GM13977 (cell line): ENCODE measurements around the gene CST9.

Experiments
- DNase-seq: peaks from one replicate; pipeline ENCODE4 v3.0.0; 2012; ENCODE audit warnings: low spot score
- in situ Hi-C: fragments of 300-500 bp; cut with MboI; formaldehyde crosslinking; loops from one replicate; pipeline ENCODE4 v1.12.0; 2022; ENCODE audit warnings: low sequenced_read_pairs, low pct_unique_long_range_greater_than_20kb, mixed read lengths, inconsistent platforms; ENCODE audit not compliant: unreplicated experiment
- TF ChIP-seq, protein P1 (sequence below): IDR thresholded peaks from 2 replicates; pipeline ENCODE4 v1.5.1; 2012; ENCODE audit warnings: mild to moderate bottlenecking, control low read depth; ENCODE audit not compliant: insufficient read depth; ENCODE audit errors: extremely low read depth, missing control alignments

Gene CST9

DNA sequence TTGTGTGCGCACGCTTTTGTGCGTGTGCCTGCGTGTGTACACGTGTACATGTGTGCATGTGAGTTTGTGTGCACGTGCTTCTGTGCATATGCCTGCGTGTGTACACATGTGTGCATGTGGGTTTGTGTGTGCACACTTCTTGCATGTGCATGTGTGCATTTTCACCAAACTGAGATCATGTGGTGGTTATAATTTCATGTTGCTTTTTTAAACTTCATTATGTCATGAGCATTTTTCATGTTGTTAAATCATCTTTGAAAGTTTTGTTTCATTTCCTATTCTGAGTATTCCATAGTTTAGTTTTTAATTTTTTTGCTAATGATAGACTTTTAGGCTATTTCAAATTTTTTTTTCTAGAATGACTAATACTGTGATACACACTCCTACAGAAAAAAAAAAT, 38.4 kb upstream of the CST9 start:
- no peak for DNase-seq
- in situ Hi-C loops: no loop called here

DNA sequence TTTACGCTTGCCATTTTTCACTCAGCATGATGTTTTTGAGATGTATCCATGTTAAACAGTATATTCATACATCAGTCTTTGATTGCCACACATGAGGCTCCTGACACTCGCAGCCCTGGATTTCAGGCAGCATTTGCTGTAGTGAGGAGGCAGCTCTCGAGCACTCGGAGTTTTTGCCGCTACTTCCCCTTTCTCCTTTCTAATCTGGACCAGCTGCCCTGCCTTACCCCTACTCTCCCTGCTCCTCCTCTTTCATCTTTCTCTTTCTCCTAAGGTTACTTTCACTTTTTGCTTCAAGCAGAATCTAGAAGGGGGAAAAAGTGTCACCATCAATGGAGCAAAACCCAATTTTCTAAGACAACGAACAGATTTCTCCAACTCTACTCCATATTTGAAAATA, 37.9 kb upstream of the CST9 start:
- TF ChIP-seq, protein P1, sequence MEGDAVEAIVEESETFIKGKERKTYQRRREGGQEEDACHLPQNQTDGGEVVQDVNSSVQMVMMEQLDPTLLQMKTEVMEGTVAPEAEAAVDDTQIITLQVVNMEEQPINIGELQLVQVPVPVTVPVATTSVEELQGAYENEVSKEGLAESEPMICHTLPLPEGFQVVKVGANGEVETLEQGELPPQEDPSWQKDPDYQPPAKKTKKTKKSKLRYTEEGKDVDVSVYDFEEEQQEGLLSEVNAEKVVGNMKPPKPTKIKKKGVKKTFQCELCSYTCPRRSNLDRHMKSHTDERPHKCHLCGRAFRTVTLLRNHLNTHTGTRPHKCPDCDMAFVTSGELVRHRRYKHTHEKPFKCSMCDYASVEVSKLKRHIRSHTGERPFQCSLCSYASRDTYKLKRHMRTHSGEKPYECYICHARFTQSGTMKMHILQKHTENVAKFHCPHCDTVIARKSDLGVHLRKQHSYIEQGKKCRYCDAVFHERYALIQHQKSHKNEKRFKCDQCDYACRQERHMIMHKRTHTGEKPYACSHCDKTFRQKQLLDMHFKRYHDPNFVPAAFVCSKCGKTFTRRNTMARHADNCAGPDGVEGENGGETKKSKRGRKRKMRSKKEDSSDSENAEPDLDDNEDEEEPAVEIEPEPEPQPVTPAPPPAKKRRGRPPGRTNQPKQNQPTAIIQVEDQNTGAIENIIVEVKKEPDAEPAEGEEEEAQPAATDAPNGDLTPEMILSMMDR: no peak
- in situ Hi-C loops: no loop called here
- DNase-seq: no peak

More for the DNA sequence above, 38.4 kb upstream of the CST9 start:
- TF ChIP-seq, protein P1: no peak

DNA sequence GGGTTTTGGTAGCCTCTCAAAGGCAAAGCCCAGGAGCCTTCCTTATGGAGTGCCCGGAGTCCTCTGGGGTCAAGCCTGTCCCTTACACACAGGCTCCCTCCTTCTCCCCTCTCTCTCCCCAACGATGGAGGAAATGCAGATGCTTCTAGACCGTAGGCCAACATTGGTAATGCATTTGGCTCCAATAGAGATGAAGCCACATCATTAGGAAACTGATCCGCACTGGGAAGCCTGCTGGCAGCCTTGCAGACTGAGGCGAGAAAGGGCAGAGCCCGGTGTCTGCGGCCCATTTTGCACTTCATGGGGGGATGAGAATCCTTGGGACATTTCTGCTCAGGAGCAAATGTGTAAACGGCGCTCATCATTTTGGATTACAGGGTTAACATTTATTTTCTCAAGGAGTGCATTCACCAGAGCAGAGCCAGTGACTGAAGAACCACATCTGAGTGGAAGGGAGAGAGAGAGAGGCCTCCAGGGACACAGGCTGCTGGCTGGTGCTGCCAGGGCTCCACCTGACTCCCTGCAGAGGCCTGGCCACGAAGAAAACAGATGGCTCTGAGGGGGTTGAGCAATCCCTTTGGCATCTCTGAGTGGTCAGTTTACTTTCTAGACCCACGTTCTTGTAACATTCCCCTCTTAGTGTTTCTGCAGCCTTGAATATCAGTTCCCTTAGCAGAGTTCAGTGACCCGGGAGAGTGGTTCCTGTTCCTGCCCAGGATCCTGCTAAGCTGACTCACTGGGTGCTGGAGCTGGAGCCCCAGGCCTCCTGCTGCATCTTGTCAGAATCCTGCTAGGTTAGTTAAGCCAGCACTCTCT, 36.4 kb upstream of the CST9 start:
- in situ Hi-C loops: no loop called here
- DNase-seq: no peak
- TF ChIP-seq, protein P1: no peak

GRCh38 chr20:23640671-23641667, 35.3 kb upstream of the CST9 start:
- in situ Hi-C loops: no loop called here
- no peak for DNase-seq
- TF ChIP-seq, protein P1: no peak

GRCh38 chr20:23640018-23640601, 34.4 kb upstream of the CST9 start:
- DNase-seq: peak; percentile 7
- in situ Hi-C loops: no loop called here
- TF ChIP-seq, protein P1: no peak

DNA sequence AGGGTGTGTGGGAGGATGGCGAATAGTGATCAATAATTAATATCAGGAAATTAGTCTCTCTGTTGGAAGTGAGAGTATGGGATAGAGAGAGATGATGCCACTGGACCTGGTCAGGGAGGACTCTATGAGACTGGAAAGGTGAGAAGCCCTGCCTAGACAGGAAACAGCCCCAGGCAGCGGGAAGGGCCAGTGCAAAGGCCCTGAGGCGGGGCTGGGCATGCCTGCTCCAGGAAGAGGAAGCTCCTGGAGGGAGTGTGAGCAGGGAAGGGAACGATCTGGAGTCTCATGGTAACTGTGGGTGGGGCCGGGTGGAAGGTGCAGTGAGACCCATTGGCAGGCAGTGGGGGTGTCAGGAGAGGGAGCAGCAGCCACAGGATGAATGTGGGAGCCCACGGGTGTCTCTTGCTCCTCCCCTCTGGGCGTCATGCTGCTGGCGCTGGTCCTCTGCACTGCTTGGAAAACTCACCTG, 33.8 kb upstream of the CST9 start:
- in situ Hi-C loops: no loop called here
- no peak for DNase-seq
- TF ChIP-seq, protein P1: no peak
